Epithelial cell of esophagus (primary cell): ENCODE results near the gene SART1.

Experiments
- DNase-seq: peaks from one replicate; pipeline ENCODE4 v3.0.0; 2010; ENCODE audit warnings: low read depth
- H3K4me3 ChIP-seq: 2 replicates; pipeline ENCODE4 v1.5.1; 2011; ENCODE audit warnings: mild to moderate bottlenecking, low read length, control low read depth
- CTCF ChIP-seq: IDR thresholded peaks from 2 replicates; pipeline ENCODE4 v1.5.1; 2011; ENCODE audit warnings: low read depth, mild to moderate bottlenecking, low read length, control low read depth, inconsistent platforms; ENCODE audit not compliant: insufficient read depth; ENCODE audit errors: missing control alignments

Gene SART1

GRCh38 chr11:65997286-65997685, 35.8 kb downstream of the SART1 start:
- TF ChIP-seq CTCF: no peak
- DNase-seq: no peak
- H3K4me3 ChIP-seq: no peak overlapping the region

DNA sequence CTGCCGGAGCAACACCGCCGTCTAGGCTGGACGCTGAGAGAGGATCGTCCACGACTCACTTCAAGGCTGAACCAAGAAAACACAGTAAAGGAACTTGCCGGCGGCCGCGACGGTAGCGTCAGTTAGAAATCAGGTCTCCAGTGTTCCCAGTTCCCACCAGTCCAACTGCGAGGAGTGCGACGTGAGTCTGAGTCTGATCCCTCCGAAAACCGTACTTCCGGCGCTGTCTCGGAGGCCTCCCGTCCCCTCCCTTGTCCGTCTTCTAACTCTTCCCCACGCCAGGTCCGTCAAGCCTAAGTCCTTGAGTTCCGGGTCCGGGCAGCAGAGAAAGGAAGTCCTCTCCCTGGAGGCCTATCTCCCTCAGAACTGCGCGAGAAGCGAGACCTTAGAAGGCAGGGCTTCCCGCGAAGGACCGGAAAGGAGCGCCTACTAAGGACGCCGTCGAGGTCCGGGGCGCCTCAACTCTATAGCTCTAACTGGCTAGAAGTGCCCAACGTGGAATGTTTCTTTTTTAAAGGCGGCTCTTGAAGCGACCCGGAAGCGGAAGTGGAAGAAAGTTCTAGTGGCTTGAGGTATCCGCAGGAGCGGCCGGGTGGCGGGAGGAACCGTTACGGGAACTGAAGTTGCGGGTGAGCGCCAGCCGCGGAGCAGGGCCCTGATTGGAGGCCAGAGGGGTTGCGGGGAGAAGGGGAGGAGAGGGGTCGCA, 40.6 kb downstream of the SART1 start, which contains the start of the genes BANF1 and EIF1AD:
TSS of gene BANF1 (plus strand) at position 562 of the 706 bp plus-strand sequence. CDS start 748 bp downstream, outside the sequence.
TSS of gene EIF1AD (minus strand) at position 216 of the 706 bp plus-strand sequence. CDS start 1,768 bp downstream, outside the sequence.
- H3K4me3 ChIP-seq: peak within 1 kb of the TSS; percentile 94
- peak; percentile 99 for DNase-seq
- TF ChIP-seq CTCF: no peak

DNA sequence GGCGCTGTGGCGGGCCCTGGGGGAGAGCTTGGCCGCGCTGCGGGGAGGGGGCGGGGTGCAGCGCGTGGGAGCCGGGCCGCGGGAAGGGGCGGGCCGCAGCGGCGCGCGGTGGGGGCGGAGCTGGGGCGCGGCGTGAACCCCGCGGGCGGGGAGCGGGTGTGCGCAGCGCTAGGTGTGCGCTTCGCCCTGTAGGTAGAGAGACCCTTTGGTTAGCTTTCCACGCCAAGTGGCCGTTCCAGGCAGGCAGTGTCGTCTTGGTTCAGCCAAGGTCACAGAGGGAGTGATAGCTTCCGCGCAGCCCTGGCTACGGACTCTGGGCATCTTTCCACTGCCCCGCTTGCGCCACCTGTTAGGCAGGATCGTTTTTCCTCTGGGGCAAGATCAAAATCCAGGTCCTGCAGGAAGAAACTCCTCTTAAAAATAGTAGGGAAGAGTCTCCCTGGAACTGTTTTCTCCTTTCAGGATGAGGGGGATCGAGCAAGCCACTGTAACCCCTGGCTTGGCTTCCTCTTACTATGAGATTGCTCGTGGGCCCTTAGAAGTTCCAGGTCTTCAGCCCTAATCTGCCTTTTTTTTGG, 41.2 kb downstream of the SART1 start:
- H3K4me3 ChIP-seq: peak overlapping the region; percentile 94
- DNase-seq: peak; percentile 39
- TF ChIP-seq CTCF: peak; percentile 29

GRCh38 chr11:66003291-66003690, 41.8 kb downstream of the SART1 start:
- peak overlapping the region; percentile 94 for H3K4me3 ChIP-seq
- DNase-seq: no peak
- no peak for TF ChIP-seq CTCF

- DNase-seq: no peak
- TF ChIP-seq CTCF: no peak
- H3K4me3 ChIP-seq: no peak overlapping the region
Observed at GRCh38 chr11:66004186-66004585, 42.7 kb downstream of the SART1 start.

DNA sequence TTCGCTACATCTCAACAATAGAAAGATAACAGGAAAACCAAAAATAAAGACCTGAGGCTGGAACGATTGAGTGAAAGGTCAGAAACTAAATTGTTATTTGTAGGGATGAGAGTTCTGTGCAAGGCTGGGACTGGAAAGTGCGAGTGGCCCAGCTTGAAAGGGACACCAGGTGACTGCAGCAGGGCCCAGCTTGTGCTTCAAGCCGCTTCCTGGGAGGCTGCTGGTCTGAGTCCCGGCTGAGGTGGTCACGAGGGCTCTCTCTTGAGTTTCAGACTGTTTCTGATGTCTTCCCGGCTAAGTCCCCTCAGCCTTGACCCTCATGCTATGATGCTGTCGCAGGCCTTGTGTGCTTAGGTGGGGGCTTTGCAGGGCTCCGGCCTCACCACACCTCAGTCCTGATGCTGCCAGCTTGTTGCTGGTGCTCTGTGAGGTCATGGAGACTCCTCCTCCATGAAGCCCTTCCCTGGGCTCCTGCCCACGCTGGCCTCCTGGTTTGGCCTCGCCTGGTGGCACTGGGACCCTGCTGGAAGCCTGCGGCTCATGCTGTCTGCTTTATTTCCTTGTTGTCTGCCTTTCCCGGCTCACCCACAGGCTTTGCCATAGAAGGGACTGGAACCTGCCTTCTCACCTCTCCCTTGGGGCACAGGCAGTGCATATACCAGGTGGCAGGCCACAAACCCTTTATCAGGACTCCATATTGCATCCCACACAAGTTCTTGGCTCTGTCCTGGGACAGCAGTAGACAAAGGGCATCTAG, 44.8 kb downstream of the SART1 start:
- no peak overlapping the region for H3K4me3 ChIP-seq
- no peak for TF ChIP-seq CTCF
- no peak for DNase-seq
